Measurements from ENCODE around the gene IQCK. TPM values are rescaled to one million over a fixed set of nuclear protein-coding genes. Genes with fewer than 3 reads are reported as not detected.

The IQCK gene
- total RNA-seq, 1 donor from 2014 or later, result 16.7 TPM

DNA sequence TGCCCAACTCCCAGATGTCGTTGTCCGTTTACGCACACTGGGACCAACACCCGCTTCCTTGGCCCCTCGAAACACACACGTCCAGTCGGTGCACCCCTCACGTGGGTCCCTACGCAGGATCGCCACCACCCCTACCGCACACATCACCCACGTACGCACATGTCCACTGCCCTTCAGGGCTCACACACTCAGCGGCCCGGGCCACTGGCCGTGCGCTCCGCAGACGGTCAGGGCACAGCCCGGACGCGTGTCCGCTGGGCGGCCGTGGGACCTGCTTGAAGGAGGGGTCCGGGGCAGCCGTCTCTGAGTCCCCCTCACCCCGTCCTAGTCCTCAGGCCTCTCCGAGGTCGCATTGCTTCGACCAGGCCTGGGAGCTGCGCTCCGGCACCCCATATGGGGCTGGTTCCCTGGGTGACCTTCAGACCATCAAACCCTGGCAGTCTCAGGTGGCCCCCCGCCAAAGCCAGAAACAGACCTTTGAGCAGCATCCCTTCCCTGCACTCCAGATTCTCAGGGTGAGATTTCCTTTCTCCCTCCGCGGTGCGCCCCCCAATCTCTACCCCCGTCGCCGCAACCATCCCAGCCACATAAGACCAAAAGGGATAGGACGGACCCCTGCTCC, 167.5 kb downstream of the IQCK start:
- DNase-seq, result peak; percentile 6

DNA sequence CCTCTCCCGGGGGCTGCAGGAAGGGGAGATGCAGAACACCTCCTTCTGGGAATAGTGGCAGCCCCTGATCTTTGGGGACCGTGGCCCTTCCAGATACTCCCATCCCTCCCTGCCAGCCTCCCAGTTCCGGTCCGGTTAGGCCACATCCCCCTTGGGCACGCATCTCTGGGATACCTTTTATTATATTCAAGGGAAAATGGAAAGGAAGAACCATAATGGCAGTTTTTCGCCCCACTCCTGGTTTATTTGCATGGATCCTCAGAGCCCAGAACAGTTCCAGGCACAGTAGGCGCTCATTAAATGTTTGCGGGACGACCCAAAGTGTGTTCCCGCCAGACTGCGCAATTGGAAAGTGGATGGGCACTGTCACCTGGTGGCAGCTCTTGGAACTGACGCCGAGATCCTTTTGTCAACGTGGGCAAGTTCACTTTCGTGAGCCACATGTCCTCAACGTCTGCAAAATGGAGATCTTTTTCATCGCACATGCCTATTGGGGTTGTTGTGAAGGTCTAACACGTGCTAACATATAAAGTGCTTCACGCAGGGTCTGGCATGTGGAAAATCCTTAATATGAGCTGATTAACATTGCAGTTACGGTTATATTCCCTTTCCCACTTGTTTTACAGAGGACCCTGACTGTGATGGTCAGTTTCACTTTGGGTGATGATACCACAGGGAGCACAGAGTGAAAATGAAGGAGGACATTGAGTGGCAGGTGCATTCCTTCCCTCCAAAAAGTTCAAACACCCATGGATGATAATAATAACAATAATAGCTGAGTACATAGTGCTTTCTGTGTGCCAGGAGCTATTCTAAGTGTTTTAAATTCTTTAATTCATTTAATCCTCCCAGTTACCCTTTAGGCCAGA, 168.2 kb downstream of the IQCK start:
- peak; percentile 90 for DNase-seq

DNA sequence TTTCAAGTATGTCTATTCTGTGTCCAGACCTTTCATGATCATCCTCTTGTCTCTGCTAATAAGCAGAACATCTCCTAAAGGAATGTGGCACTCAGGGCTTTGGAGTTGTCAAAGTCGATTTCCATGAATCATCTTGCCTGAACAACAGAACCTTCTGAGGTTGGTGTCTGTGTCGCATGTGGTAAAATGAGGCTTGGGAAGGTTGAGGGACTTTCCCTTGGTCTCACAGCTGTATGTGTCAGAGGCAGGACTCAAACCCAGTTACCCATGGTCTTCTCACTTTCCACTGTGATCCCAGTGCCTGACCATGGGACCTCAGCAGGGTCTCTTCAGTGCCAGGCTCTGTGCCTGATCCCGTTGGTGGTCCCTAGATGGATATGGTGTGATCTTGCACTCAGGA, 170.8 kb downstream of the IQCK start:
- no peak for DNase-seq

DNA sequence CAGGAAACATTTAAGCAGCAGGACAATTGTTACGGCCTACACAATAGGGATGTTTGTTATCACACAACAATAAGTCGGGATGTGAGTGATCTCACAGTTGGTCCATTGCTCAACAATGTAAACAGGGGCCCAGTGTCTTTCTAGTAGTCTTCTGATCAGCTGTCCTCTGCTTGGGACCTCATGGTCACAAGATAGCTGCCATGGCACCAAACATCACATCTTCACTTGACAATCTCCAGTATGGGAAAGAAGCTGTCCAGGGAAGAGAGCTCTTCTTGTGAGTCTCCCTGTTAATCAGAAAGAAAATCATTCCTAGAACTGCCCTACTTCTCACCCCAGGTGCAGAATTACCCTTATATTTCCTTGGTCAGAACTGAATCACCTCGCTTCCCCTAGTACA, 172.8 kb downstream of the IQCK start:
- DNase-seq, result no peak

GRCh38 chr16:19892902-19893301, 174.8 kb downstream of the IQCK start:
- DNase-seq, result no peak

- DNase-seq, result no peak
Measured at GRCh38 chr16:19894586-19894985, 176.5 kb downstream of the IQCK start.

DNA sequence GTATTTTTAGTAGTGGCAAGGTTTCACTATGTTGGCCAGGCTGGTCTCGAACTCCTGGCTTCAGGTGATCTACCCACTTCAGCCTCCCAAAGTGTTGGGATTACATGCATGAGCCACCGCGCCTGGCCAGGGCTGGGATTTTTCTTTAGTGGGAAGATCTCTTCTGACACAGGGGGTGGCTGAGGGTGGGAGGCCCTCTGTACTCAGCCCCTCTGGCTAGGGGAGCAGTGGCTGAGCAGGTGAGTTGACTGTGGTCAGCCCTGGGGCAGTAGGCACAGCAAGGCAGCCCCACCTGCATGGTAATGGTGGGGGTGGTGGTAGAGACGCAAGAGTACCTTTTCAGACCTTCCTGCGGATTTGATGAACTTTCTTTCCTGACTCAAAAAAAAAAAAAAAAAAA, 178.9 kb downstream of the IQCK start:
- DNase-seq, result no peak

DNA sequence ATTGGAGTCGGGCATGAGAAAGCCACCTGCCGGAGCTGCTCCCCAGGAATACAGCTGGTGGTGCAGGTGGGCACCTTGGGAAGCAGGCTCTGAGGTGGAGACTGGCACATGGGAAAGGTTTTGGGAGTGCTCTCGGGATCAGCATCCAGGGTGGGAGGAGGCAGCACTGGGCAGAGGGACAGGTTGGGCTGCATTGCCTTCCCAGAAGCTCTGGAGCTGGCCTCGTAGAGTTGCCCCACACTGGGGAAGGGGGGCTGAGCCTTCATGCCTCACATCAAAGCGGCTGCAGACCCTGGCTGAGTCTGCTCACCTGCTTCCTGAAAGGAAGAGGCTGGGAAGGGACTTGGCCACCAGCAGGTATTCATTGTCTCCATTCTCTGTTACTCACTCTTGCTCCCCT, 180.1 kb downstream of the IQCK start:
- no peak for DNase-seq

GRCh38 chr16:19898924-19899604, 181.0 kb downstream of the IQCK start:
- DNase-seq, result peak; percentile 72

GRCh38 chr16:19899605-19899955, 181.5 kb downstream of the IQCK start:
- no peak for DNase-seq

GRCh38 chr16:19901164-19901563, 183.1 kb downstream of the IQCK start:
- DNase-seq, result no peak

GRCh38 chr16:19907161-19907992, 189.3 kb downstream of the IQCK start:
- peak; percentile 84 for DNase-seq

Other genes starting within 250 kb of the IQCK start
- 33.9 and 52.9 TPM in 2 replicates for gene GDE1, start 196.2 kb upstream of the IQCK start, total RNA-seq
- gene CCP110, start 194.3 kb upstream of the IQCK start, total RNA-seq, result 7.8 and 18.8 TPM in 2 replicates
- 36.4 and 50.3 TPM in 2 replicates for gene VPS35L, start 162.6 kb upstream of the IQCK start, total RNA-seq
- 15.8 and 16.3 TPM in 2 replicates for gene KNOP1, start within 50 bp of the IQCK start, total RNA-seq
- 75.1 and 80.5 TPM in 2 replicates for gene GPRC5B, start 166.6 kb downstream of the IQCK start, total RNA-seq

Measured in dermis blood vessel endothelial cell (primary cell).